A673 (cell line): ENCODE results near the gene DLD.

Experiments
- EZH2 ChIP-seq: fragments of 200-600 bp; sonication (generic); IDR thresholded peaks from 2 replicates; pipeline ENCODE4 v1.6.1; 2017; ENCODE audit warnings: borderline replicate concordance, low read depth, mild to moderate bottlenecking, mixed read lengths, antibody characterized with exemption, low read length; ENCODE audit not compliant: poor library complexity, severe bottlenecking
- TF ChIP-seq, protein P1 (sequence below): fragments of 300-800, 200-600 bp; sonication (generic); conservative IDR thresholded peaks from 2 replicates; pipeline ENCODE4 v1.5.1; 2017; ENCODE audit warnings: low read depth, mild to moderate bottlenecking, antibody characterized with exemption, low read length, moderate library complexity, mixed read lengths

- TF ChIP-seq, protein P1, sequence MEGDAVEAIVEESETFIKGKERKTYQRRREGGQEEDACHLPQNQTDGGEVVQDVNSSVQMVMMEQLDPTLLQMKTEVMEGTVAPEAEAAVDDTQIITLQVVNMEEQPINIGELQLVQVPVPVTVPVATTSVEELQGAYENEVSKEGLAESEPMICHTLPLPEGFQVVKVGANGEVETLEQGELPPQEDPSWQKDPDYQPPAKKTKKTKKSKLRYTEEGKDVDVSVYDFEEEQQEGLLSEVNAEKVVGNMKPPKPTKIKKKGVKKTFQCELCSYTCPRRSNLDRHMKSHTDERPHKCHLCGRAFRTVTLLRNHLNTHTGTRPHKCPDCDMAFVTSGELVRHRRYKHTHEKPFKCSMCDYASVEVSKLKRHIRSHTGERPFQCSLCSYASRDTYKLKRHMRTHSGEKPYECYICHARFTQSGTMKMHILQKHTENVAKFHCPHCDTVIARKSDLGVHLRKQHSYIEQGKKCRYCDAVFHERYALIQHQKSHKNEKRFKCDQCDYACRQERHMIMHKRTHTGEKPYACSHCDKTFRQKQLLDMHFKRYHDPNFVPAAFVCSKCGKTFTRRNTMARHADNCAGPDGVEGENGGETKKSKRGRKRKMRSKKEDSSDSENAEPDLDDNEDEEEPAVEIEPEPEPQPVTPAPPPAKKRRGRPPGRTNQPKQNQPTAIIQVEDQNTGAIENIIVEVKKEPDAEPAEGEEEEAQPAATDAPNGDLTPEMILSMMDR, result no peak
- no peak for TF ChIP-seq EZH2
Observed at GRCh38 chr7:107951896-107952295, 60.9 kb downstream of the DLD start.
